GM23338 (cell line): ENCODE data around the gene MRC2.

Experiments used
- EZH2 ChIP-seq: fragments of 200-600 bp; sonication (generic); IDR thresholded peaks from one replicate; pipeline ENCODE4 v1.8.0; 2017; ENCODE audit warnings: antibody characterized with exemption, mild to moderate bottlenecking, low read depth; ENCODE audit not compliant: unreplicated experiment
- EZH2phosphoT487 ChIP-seq: fragments of 200-600 bp; sonication (generic); IDR thresholded peaks from one replicate; pipeline ENCODE4 v1.8.1; 2018; ENCODE audit warnings: antibody characterized with exemption; ENCODE audit not compliant: unreplicated experiment
- POLR2AphosphoS5 ChIP-seq: IDR thresholded peaks from 2 replicates; pipeline ENCODE4 v1.6.1; 2016; ENCODE audit warnings: antibody characterized with exemption, low read depth
- ZNF114 ChIP-seq: fragments of 250-450 bp; sonication (Bioruptor Pico); IDR thresholded peaks from 2 replicates; pipeline ENCODE4 v1.5.0; 2020; ENCODE audit warnings: mild to moderate bottlenecking, moderate library complexity
- TF ChIP-seq, protein P1 (sequence below), 2 experiments: fragments of 200-600 bp in 1 of 2; sonication (generic) in 1 of 2; conservative IDR thresholded peaks; 2 replicates each; pipeline versions ENCODE4 v1.5.1 to v1.6.1; 2016 to 2017; ENCODE audit warnings: antibody characterized with exemption in 2 of 2, low read depth in 2 of 2, mild to moderate bottlenecking in 2 of 2, moderate library complexity in 1 of 2

DNA sequence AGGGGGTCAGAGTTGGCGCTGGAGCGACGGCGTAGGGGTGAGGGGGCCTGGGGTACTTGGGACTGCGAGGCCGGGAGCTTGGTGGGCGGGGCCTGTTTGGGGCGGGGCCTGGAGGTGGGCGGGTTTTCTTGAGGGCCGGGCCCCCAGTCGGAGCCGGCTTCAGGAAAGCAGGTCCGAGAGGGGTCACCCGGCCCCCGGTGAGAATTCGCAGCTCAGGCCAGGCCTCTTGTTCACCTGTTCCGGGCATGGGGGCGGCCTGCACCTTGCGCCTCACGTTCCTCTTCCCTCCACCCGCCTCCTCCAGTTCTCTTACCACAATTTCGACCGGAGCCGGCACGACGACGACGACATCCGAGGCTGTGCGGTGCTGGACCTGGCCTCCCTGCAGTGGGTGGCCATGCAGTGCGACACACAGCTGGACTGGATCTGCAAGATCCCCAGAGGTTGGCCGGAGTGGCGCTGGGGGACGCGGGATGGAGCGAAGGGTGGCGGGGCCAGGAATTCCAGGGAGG is 52.5 kb downstream of the MRC2 start:
- TF ChIP-seq, protein P1, sequence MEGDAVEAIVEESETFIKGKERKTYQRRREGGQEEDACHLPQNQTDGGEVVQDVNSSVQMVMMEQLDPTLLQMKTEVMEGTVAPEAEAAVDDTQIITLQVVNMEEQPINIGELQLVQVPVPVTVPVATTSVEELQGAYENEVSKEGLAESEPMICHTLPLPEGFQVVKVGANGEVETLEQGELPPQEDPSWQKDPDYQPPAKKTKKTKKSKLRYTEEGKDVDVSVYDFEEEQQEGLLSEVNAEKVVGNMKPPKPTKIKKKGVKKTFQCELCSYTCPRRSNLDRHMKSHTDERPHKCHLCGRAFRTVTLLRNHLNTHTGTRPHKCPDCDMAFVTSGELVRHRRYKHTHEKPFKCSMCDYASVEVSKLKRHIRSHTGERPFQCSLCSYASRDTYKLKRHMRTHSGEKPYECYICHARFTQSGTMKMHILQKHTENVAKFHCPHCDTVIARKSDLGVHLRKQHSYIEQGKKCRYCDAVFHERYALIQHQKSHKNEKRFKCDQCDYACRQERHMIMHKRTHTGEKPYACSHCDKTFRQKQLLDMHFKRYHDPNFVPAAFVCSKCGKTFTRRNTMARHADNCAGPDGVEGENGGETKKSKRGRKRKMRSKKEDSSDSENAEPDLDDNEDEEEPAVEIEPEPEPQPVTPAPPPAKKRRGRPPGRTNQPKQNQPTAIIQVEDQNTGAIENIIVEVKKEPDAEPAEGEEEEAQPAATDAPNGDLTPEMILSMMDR (conservative IDR thresholded peaks at IDR 0.05; ENCODE audit: low read depth in 2 of 2) = no peak
- no peak for TF ChIP-seq EZH2
- TF ChIP-seq ZNF114 (CRISPR knock-in tag) = no peak
- TF ChIP-seq POLR2AphosphoS5 = no peak
- TF ChIP-seq EZH2phosphoT487 = no peak
